HG03280 (cell line): ENCODE data around the gene MAZ.
"Not testable (repeated sequence)": the region's sequence is repeated elsewhere in the genome, so short reads cannot be mapped to it uniquely, and the experiment has no call there.

Experiments
- ATAC-seq: cut with Tn5 transposase; IDR thresholded peaks from one replicate; pipeline ENCODE4 v1.9.1; 2021; ENCODE audit warnings: mild to moderate bottlenecking, moderate library complexity; ENCODE audit not compliant: unreplicated experiment

The MAZ gene

GRCh38 chr16:29784157-29784556 lies 22.2 kb upstream of the MAZ start:
- ATAC-seq: no peak

GRCh38 chr16:29784901-29785500 lies 21.3 kb upstream of the MAZ start:
- ATAC-seq: no peak

DNA sequence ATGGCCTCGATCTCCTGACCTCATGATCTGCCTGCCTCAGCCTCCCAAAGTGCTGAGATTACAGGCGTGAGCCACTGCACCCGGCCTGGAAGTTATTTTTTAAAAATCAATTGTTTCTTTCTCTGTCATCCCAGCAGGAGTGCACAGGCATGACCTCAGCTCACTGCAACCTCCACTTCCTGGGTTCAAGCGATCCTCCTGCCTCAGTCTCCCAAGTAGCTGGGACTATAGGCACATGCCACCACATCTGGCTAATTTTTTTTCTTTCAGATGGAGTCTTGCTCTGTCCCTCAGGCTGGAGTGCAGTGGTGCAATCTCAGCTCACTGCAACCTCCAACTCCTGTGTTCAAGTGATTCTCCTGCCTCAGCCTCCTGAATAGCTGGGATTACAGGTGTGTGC lies 19.2 kb upstream of the MAZ start:
- not testable (repeated sequence) for ATAC-seq

DNA sequence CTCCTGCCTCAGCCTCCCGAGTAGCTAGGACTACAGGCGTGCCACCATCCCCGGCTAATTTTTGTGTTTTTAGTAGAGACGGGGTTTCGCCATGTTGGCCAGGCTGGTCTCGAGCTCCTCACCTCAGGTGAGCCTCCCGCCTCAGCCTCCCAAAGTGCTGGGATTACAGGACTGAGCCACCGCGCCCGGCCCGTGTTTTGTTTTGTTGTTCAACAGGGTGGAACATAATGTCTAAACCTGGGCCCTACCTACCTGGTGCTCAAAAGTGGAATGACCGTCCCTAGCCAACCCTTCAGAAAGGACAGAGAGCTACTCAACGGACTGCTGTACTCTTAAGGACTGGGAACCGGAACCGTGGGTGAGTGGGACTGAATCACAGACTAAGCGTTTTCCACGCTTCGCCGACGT lies 16.6 kb upstream of the MAZ start:
- ATAC-seq: no peak

GRCh38 chr16:29790183-29790948 lies 16.0 kb upstream of the MAZ start, which contains the start of gene KIF22:
Gene KIF22 (plus strand): TSS chr16:29790751. CDS start chr16:29790760, 9 bp downstream.
- ATAC-seq: peak; percentile 92

- ATAC-seq: peak; percentile 1
Observed at GRCh38 chr16:29790949-29791844, 15.1 kb upstream of the MAZ start.

GRCh38 chr16:29791845-29792807 lies 14.2 kb upstream of the MAZ start:
- ATAC-seq: no peak

DNA sequence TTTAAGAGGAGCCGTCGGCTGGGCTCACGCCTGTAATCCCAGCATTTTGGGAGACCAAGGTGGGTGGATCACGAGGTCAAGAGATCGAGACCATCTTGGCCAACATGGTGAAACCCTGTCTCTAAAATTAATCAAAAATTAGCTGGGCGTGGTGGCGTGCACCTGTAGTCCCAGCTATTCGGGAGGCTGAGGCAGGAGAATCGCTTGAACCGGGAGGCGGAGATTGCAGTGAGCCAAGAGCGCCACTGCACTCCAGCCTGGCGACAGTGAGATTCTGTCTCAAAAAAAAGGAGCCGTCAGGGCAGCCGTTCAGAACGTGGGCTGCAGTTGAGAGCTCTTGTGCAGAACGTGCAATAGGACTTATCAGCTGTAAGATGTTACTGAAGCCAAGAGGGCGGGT lies 13.2 kb upstream of the MAZ start:
- not testable (repeated sequence) for ATAC-seq

- ATAC-seq: no peak
Observed at GRCh38 chr16:29794231-29794710, 12.1 kb upstream of the MAZ start.

GRCh38 chr16:29802416-29802935 lies 3.9 kb upstream of the MAZ start:
- no peak for ATAC-seq

GRCh38 chr16:29804020-29804419 lies 2.3 kb upstream of the MAZ start:
- no peak for ATAC-seq

- ATAC-seq: no peak
Observed at GRCh38 chr16:29804455-29805231, 1.7 kb upstream of the MAZ start.

GRCh38 chr16:29805232-29806098 lies 864 bp upstream of the MAZ start:
- peak; percentile 59 for ATAC-seq

DNA sequence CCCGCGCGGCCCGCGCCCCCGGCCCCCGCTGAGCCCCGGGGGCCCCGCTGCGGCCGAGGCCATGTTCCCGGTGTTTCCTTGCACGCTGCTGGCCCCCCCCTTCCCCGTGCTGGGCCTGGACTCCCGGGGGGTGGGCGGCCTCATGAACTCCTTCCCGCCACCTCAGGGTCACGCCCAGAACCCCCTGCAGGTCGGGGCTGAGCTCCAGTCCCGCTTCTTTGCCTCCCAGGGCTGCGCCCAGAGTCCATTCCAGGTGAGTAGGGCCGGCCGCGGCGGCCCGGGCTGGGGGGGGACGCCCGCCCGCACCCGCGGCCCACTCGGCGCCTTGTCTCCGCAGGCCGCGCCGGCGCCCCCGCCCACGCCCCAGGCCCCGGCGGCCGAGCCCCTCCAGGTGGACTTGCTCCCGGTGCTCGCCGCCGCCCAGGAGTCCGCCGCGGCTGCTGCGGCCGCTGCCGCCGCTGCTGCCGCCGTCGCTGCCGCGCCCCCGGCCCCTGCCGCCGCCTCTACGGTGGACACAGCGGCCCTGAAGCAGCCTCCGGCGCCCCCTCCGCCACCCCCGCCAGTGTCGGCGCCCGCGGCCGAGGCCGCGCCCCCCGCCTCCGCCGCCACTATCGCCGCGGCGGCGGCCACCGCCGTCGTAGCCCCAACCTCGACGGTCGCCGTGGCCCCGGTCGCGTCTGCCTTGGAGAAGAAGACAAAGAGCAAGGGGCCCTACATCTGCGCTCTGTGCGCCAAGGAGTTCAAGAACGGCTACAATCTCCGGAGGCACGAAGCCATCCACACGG lies 504 bp downstream of the MAZ start:
- ATAC-seq: peak; percentile 1

DNA sequence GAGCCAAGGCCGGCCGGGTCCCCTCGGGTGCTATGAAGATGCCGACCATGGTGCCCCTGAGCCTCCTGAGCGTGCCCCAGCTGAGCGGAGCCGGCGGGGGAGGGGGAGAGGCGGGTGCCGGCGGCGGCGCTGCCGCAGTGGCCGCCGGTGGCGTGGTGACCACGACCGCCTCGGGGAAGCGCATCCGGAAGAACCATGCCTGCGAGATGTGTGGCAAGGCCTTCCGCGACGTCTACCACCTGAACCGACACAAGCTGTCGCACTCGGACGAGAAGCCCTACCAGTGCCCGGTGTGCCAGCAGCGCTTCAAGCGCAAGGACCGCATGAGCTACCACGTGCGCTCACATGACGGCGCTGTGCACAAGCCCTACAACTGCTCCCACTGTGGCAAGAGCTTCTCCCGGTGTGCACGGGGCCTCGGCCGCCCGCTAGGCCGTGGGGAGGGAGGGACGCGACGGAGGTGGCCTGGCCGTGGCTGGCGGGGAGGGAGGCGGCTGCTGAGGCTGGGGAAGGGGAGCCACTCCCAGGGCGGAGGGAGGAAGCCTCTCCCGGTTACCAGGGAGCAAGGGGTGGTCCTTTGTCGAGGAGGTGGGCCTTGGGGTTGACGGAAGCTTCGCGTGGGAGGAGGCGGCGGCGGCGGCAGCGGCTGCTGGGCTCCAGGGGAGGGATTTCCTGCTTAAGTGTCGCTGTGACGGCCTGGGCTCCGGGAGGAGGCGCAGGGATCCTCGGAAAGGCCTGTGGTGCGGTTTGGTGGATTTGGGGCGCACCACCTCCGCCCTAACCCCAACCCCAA lies 1.3 kb downstream of the MAZ start:
- ATAC-seq: no peak

DNA sequence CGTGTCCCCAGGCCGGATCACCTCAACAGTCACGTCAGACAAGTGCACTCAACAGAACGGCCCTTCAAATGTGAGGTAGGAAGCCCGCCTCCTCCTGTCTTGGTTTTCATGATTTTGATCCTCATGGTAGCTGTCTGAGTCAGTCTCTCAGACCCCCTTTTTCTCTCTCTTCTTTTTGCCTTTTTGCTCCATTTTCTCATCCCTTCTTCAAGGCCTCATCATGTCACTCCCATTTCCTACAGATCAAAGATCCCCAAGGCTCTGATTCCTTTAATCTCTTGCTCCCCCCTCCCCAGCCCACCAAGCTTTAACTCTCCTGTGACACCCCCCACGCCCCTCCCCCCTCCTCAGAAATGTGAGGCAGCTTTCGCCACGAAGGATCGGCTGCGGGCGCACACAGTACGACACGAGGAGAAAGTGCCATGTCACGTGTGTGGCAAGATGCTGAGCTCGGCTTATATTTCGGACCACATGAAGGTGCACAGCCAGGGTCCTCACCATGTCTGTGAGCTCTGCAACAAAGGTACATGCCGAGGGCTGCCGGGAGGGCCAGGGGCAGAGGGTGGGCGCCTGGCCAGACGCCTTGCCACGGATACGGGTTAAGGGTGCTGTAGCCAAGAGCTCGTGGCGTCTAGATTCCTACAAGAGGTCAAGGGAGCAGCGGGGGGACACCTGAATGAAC lies 2.0 kb downstream of the MAZ start:
- no peak for ATAC-seq
